Measurements from ENCODE around the gene MAB21L2. TPM values are rescaled to one million over a fixed set of nuclear protein-coding genes. Genes with fewer than 3 reads are reported as not detected.
A peak's percentile ranks its signal among the peaks of the same experiment; 100 is the strongest.

Gene MAB21L2
- total RNA-seq, 1 experiment from 2014 or later: not detected

- Mint-ChIP-seq H3K36me3 (no peaks in the 10 kb centered on the region), H3K9me3 (no peaks in the 10 kb centered on the region), H3K4me1 (peaks cover 3% of the 10 kb centered on the region; the same call in 1 of the 2 replicates), H3K27ac (0 out of 2 replicates have a peak overlapping the region, but pooled peaks have one; percentile 0), H3K27me3 (ENCODE audit: low read depth) (no peaks in the 10 kb centered on the region), H3K4me3 (no peak overlapping the region)
- ChIA-PET CTCF (interaction anchor here (0.8 kb wide), 1 partner anchor 268 kb away, joined by 3 read pairs; no protein-coding TSS in a partner anchor), POLR2A (no interaction called here)
- DNase-seq (ENCODE audit: low spot score) (no peak), ATAC-seq (no peak)
- TF ChIP-seq FOXP1 (CRISPR knock-in tag; IDR thresholded peaks at IDR 0.05; ENCODE audit: borderline replicate concordance) (no peak), ZNF121 (CRISPR knock-in tag; IDR thresholded peaks at IDR 0.05) (no peak), SMAD4 (CRISPR knock-in tag; IDR thresholded peaks at IDR 0.05) (no peak), HMGA2 (CRISPR knock-in tag; IDR thresholded peaks at IDR 0.05) (no peak), CDX4 (CRISPR knock-in tag; IDR thresholded peaks at IDR 0.05; ENCODE audit: borderline replicate concordance) (no peak), GABPB1 (CRISPR knock-in tag; IDR thresholded peaks at IDR 0.05) (no peak), USF2 (CRISPR knock-in tag; IDR thresholded peaks at IDR 0.05) (no peak), FOXK1 (CRISPR knock-in tag; IDR thresholded peaks at IDR 0.05) (no peak), ATF6 (CRISPR knock-in tag; IDR thresholded peaks at IDR 0.05) (no peak), JUN (CRISPR knock-in tag; IDR thresholded peaks at IDR 0.05) (no peak)
- TF ChIP-seq, protein P1, sequence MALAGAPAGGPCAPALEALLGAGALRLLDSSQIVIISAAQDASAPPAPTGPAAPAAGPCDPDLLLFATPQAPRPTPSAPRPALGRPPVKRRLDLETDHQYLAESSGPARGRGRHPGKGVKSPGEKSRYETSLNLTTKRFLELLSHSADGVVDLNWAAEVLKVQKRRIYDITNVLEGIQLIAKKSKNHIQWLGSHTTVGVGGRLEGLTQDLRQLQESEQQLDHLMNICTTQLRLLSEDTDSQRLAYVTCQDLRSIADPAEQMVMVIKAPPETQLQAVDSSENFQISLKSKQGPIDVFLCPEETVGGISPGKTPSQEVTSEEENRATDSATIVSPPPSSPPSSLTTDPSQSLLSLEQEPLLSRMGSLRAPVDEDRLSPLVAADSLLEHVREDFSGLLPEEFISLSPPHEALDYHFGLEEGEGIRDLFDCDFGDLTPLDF (CRISPR knock-in tag; IDR thresholded peaks at IDR 0.05): no peak
Observed at GRCh38 chr4:150598909-150599308, 17.0 kb downstream of the MAB21L2 start.

DNA sequence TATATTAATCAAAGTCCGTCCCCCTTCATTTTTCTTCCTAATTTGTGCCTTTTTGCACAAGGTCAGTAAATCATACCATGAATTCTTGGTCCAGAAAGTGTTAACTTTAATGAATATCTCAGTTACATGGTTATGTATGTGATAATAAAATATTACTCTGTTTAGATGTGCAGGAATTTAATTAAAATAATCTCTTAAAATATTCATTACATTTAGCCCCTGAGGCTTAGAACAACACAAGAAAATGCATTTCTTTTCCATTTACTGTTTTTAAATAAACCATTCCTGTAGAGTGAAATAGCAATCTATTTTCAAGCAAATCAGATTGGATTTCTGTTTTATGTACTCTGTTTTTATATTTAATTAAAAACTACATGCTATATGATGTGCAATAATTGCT, 17.6 kb downstream of the MAB21L2 start:
- CTCF ChIA-PET: interaction anchor here (0.8 kb wide), 1 partner anchor 267 kb away, joined by 3 read pairs; no protein-coding TSS in a partner anchor
- no peak for ATAC-seq
- no peaks in the 10 kb centered on the region for H3K27me3 Mint-ChIP-seq (ENCODE audit: low read depth)
- no peak for TF ChIP-seq ZNF512 (CRISPR knock-in tag; IDR thresholded peaks at IDR 0.05; ENCODE audit: borderline replicate concordance)
- TF ChIP-seq PREB (CRISPR knock-in tag; IDR thresholded peaks at IDR 0.05; ENCODE audit: borderline replicate concordance): no peak
- TF ChIP-seq, protein P2, sequence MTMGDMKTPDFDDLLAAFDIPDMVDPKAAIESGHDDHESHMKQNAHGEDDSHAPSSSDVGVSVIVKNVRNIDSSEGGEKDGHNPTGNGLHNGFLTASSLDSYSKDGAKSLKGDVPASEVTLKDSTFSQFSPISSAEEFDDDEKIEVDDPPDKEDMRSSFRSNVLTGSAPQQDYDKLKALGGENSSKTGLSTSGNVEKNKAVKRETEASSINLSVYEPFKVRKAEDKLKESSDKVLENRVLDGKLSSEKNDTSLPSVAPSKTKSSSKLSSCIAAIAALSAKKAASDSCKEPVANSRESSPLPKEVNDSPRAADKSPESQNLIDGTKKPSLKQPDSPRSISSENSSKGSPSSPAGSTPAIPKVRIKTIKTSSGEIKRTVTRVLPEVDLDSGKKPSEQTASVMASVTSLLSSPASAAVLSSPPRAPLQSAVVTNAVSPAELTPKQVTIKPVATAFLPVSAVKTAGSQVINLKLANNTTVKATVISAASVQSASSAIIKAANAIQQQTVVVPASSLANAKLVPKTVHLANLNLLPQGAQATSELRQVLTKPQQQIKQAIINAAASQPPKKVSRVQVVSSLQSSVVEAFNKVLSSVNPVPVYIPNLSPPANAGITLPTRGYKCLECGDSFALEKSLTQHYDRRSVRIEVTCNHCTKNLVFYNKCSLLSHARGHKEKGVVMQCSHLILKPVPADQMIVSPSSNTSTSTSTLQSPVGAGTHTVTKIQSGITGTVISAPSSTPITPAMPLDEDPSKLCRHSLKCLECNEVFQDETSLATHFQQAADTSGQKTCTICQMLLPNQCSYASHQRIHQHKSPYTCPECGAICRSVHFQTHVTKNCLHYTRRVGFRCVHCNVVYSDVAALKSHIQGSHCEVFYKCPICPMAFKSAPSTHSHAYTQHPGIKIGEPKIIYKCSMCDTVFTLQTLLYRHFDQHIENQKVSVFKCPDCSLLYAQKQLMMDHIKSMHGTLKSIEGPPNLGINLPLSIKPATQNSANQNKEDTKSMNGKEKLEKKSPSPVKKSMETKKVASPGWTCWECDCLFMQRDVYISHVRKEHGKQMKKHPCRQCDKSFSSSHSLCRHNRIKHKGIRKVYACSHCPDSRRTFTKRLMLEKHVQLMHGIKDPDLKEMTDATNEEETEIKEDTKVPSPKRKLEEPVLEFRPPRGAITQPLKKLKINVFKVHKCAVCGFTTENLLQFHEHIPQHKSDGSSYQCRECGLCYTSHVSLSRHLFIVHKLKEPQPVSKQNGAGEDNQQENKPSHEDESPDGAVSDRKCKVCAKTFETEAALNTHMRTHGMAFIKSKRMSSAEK (CRISPR knock-in tag; IDR thresholded peaks at IDR 0.05; ENCODE audit: borderline replicate concordance): no peak
- no peak for TF ChIP-seq GRHL2 (CRISPR knock-in tag; IDR thresholded peaks at IDR 0.05; ENCODE audit: insufficient replicate concordance, severe bottlenecking)
- no peak for TF ChIP-seq ETV6 (CRISPR knock-in tag; IDR thresholded peaks at IDR 0.05)
- TF ChIP-seq TCF7 (CRISPR knock-in tag; IDR thresholded peaks at IDR 0.05; ENCODE audit: low read depth): no peak
- TF ChIP-seq ZNF281 (CRISPR knock-in tag; IDR thresholded peaks at IDR 0.05): no peak
- no peak for TF ChIP-seq NFATC4 (CRISPR knock-in tag; IDR thresholded peaks at IDR 0.05)
- TF ChIP-seq ZNF423 (CRISPR knock-in tag; IDR thresholded peaks at IDR 0.05): no peak
- TF ChIP-seq ZNF671 (CRISPR knock-in tag; IDR thresholded peaks at IDR 0.05): no peak

More for the DNA sequence above, 17.6 kb downstream of the MAB21L2 start:
- Mint-ChIP-seq H3K4me1 (peaks cover 3% of the 10 kb centered on the region; the same call in 1 of the 2 replicates), H3K9me3 (no peaks in the 10 kb centered on the region), H3K36me3 (no peaks in the 10 kb centered on the region), H3K27ac (no peak overlapping the region), H3K4me3 (no peak overlapping the region)
- DNase-seq (ENCODE audit: low spot score): no peak
- POLR2A ChIA-PET: no interaction called here
